ENCODE results near the gene MAVS. TPM values are rescaled to one million over a fixed set of nuclear protein-coding genes. Genes with fewer than 3 reads are reported as not detected.
"Not testable (repeated sequence)": the region's sequence is repeated elsewhere in the genome, so short reads cannot be mapped to it uniquely, and the experiment has no call there.

The MAVS gene
- total RNA-seq, 6 experiments from 2014 or later = 38.8 to 44.8 (median 40.6) TPM

DNA sequence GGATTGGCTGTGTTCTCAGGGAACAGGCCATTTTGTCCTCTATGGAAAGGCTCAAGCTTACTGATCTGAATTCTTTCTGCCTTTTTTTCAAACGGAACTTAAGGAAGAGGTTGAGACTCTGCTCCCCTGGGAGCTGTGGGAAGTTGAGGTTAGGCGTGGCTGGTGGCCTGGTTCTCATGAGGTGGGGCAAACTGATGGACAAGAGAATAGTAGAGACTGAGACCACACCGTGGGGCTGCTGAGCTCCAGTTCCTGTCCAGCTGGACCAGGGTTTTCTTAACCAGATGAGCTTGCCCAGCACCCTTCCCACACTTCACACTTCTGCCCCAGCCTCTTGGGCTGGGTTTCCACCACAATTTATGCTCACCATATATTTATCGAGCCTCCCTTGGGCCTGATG is 20.2 kb upstream of the MAVS start:
- Mint-ChIP-seq H3K36me3 (ENCODE audit: low read depth) (peaks cover 38% of the 10 kb centered on the region), H3K9me3 (no peaks in the 10 kb centered on the region), H3K27me3 (ENCODE audit: insufficient read depth) (no peaks in the 10 kb centered on the region; the same call in 1 of the 2 replicates), H3K4me1 (ENCODE audit: low read depth) (peaks cover 13% of the 10 kb centered on the region), H3K27ac (no peak overlapping the region), H3K4me3 (no peak overlapping the region)
- no peak for TF ChIP-seq CTCF (IDR thresholded peaks at IDR 0.05)
- DNase-seq = no peak

DNA sequence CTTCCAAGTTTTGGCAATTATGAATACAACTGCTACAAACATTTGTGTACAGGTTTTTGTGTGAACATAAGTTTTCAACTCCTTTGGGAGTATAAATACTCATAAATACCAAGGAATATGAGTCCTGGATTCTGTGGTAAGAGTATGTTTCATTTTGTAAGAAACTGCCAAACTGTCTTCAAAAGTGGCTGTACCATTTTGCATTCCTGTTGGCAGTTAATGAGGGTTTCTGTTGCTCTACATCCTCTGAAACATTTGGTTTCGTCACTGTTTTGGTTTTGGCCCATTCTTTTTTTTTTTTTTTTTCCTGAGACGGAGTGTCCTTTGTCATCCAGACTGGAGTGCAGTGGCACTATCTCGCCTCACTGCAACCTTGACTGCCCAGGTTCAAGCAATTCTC is 17.8 kb upstream of the MAVS start:
- no peak overlapping the region for H3K27ac Mint-ChIP-seq
- H3K4me1 Mint-ChIP-seq (ENCODE audit: low read depth) = peaks cover 6% of the 10 kb centered on the region; the same call in 1 of the 2 replicates
- no peak overlapping the region for H3K4me3 Mint-ChIP-seq
- H3K36me3 Mint-ChIP-seq (ENCODE audit: low read depth) = peaks cover 31% of the 10 kb centered on the region
- no peak for TF ChIP-seq CTCF (IDR thresholded peaks at IDR 0.05)
- no peak for DNase-seq
- H3K27me3 Mint-ChIP-seq (ENCODE audit: insufficient read depth) = no peaks in the 10 kb centered on the region; the same call in 1 of the 2 replicates
- no peaks in the 10 kb centered on the region for H3K9me3 Mint-ChIP-seq

DNA sequence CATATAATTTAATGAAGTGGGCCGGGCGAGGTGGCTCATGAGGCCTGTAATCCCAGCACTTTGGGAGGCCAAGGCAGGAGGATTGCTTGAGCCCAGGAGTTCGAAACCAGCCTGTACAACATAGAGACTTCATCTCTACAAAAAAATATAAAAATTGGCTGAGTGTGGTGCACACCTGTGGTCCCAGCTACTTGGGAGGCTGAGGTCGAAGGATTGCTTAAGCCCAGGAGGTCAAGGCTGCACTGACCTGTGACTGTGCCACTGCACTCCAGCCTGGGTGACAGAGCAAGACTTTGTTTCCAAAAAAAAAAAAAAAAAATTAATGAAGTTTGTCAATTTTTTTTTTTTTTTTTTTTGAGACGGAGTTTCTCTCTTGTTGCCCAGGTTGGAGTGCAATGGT is 16.7 kb upstream of the MAVS start:
- not testable (repeated sequence) for H3K9me3 Mint-ChIP-seq; H3K4me3 Mint-ChIP-seq; H3K27me3 Mint-ChIP-seq (ENCODE audit: insufficient read depth); H3K27ac Mint-ChIP-seq; H3K4me1 Mint-ChIP-seq (ENCODE audit: low read depth); DNase-seq
- peaks cover 32% of the 10 kb centered on the region for H3K36me3 Mint-ChIP-seq (ENCODE audit: low read depth)

DNA sequence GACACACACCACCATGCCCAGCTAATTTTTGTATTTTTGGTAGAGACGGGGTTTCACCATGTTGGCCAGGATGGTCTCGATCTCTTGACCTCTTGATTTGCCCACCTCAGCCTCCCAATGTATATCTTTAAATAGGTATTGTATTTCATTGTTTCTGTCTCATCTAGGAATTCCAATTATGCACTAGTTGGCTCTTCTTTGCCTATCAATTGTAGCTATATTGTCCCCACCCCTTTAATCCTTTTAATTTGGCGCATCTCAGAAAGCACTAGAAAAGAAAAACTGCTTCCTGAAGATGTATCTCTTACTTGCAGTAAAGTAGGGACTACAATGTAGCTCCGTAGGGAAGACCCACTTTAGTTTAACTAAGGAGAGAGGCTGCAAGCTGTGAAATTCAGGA is 10.5 kb upstream of the MAVS start:
- Mint-ChIP-seq H3K36me3 (ENCODE audit: low read depth) (peaks cover 26% of the 10 kb centered on the region), H3K4me1 (ENCODE audit: low read depth) (0 out of 2 replicates have a peak, but pooled peaks cover 14% of the 10 kb centered on the region), H3K9me3 (no peaks in the 10 kb centered on the region), H3K27me3 (ENCODE audit: insufficient read depth) (peaks cover 2% of the 10 kb centered on the region; the same call in 1 of the 2 replicates), H3K4me3 (no peak overlapping the region), H3K27ac (no peak overlapping the region)
- no peak for DNase-seq
- TF ChIP-seq CTCF (IDR thresholded peaks at IDR 0.05) = no peak

GRCh38 chr20:3839328-3839727 is 7.3 kb upstream of the MAVS start:
- H3K4me3 Mint-ChIP-seq = no peak overlapping the region
- no peak for DNase-seq
- no peak for TF ChIP-seq CTCF (IDR thresholded peaks at IDR 0.05)
- no peaks in the 10 kb centered on the region for H3K9me3 Mint-ChIP-seq
- H3K27ac Mint-ChIP-seq = peak overlapping the region; percentile 14; the same call in 1 of the 2 replicates
- peaks cover 25% of the 10 kb centered on the region for H3K4me1 Mint-ChIP-seq (ENCODE audit: low read depth)
- H3K27me3 Mint-ChIP-seq (ENCODE audit: insufficient read depth) = peaks cover 2% of the 10 kb centered on the region; the same call in 1 of the 2 replicates
- H3K36me3 Mint-ChIP-seq (ENCODE audit: low read depth) = peaks cover 18% of the 10 kb centered on the region

DNA sequence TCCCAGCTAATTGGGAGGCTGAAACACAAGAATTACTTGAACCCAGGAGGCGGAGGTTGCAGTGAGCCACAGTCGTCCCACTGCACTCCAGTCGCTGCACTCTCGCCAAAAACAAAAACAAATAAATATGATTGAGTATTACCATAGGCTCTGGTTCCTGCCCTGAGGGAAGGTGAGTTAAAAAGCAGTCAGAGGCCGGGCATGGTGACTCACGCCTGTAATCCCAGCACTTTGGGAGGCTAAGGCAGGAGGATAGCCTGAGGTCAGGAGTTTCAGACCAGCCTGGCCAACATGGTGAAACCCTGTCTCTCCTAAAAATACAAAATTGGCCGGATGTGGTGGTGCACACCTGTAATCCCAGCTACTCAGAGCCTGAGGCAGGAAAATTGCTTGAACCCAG is 6.4 kb upstream of the MAVS start:
- peak; percentile 33 for DNase-seq
- not testable (repeated sequence) for H3K27me3 Mint-ChIP-seq (ENCODE audit: insufficient read depth); H3K9me3 Mint-ChIP-seq; H3K27ac Mint-ChIP-seq; H3K4me3 Mint-ChIP-seq
- peaks cover 18% of the 10 kb centered on the region for H3K36me3 Mint-ChIP-seq (ENCODE audit: low read depth)
- peaks cover 27% of the 10 kb centered on the region for H3K4me1 Mint-ChIP-seq (ENCODE audit: low read depth)
